Upper lobe of left lung (tissue), 6 donors: ENCODE data around the gene C6orf47. TPM values are rescaled to one million over a fixed set of nuclear protein-coding genes. Genes with fewer than 3 reads are reported as not detected.

Experiments used
- ATAC-seq, 2 donors: fragments of 200-7000 bp; cut with Tn5 transposase; one replicate each; pipeline ENCODE4 v1.9.1; 2022; ENCODE audit warnings: mild to moderate bottlenecking in 2 of 2, moderate library complexity in 2 of 2; ENCODE audit not compliant: low FRiP score in 2 of 2
- DNase-seq, 2 donors: peaks; one replicate each; pipeline ENCODE4 v3.0.0-alpha.2; 2019 to 2020
- H3K27ac ChIP-seq, 4 donors: fragments of 200-600 bp; sonication (generic); one replicate each; pipeline ENCODE4 v1.5.1; 2016 to 2019
- H3K27me3 ChIP-seq, 4 donors: fragments of 200-600 bp; sonication (generic); one replicate each; pipeline ENCODE4 v1.5.1; 2017 to 2019
- H3K36me3 ChIP-seq, 4 donors: fragments of 200-600 bp; sonication (generic); one replicate each; pipeline ENCODE4 v1.5.1; 2016 to 2019
- H3K4me1 ChIP-seq, 4 donors: fragments of 200-600 bp; sonication (generic); one replicate each; pipeline ENCODE4 v1.5.1; 2018 to 2019
- H3K4me3 ChIP-seq, 4 donors: fragments of 200-600 bp; sonication (generic); one replicate each; pipeline ENCODE4 v1.5.1; 2017 to 2019; ENCODE audit warnings: mild to moderate bottlenecking in 2 of 4, moderate library complexity in 1 of 4
- H3K9me3 ChIP-seq, 4 donors: fragments of 200-600 bp; sonication (generic); one replicate each; pipeline ENCODE4 v1.5.1; 2018 to 2019
- EP300 ChIP-seq, 4 donors: sonication (generic); formaldehyde crosslinking; IDR thresholded peaks; one replicate each; pipeline ENCODE4 v1.5.1; 2017; ENCODE audit warnings: antibody characterized with exemption in 4 of 4, control low read depth in 2 of 4
- POLR2A ChIP-seq, 4 donors: fragments of 450-650 bp; IDR thresholded peaks; one replicate each; pipeline ENCODE4 v1.5.1; 2016 to 2017; ENCODE audit warnings: antibody characterized with exemption in 4 of 4, mild to moderate bottlenecking in 2 of 4
- POLR2AphosphoS5 ChIP-seq, 2 donors: sonication (generic); formaldehyde crosslinking; IDR thresholded peaks; one replicate each; pipeline ENCODE4 v1.5.1; 2017; ENCODE audit warnings: antibody characterized with exemption in 2 of 2
- whole genome bisulfite sequencing, 2 donors: methylation state at CpG; one replicate each; pipeline ENCODE4 v1.1.5; 2017 to 2018; 5-methylcytosine and 5-hydroxymethylcytosine counted together
- total RNA-seq, 6 donors: library from RNA; depleted of rRNA in 4 of 6; stranded (reverse); fragments of >200 nt in 4 of 6; gene quantifications; one replicate each; pipeline versions ENCODE4 v1.1.0 to v1.2.1, GENCODE V29; 2016 to 2021
- TF ChIP-seq, protein P1 (sequence below), 6 experiments: fragments of 450-650 bp in 4 of 6; fragments of 200-600 bp in 2 of 6; sonication (generic) in 2 of 6; IDR thresholded peaks; one replicate each; pipeline ENCODE4 v1.5.1; 2016 to 2019; ENCODE audit warnings: antibody characterized with exemption in 6 of 6
- donor health status: DM: no; HTN: no; CAD: no; lungs with moderate emphysema.
- donor health status: DM: no; HTN: yes; CAD: no; lungs with severe emphysema.

The C6orf47 gene
- total RNA-seq, 6 donors from 2014 or later: 25.0 to 30.1 (median 28.4) TPM

DNA sequence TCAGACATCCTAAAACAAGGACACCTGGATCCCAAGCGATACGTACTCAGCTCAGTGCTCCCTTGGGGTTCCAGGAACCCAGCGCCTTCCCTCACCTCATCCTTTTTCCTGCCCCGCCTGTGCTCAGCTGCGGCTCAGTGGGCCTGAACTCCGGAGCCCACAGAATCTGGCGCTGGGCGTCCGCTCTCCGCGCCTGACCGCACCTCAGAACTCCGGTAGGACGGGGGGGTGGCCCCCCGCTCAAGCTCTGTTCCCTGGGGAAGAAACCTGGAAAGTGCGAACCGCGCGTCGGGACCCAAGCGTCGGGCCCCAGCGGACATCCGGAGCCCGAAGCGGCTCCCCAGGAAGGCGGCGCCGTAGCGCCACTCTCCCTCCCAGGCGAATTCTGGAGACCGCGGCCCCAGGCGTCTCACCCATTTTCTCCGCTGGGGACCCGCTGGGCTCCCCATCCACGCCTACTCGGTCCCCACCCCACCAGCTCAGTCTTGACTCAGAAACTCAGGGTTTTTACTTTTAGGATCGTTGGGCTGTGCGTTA lies 20.6 kb upstream of the C6orf47 start:
- TF ChIP-seq POLR2A (IDR thresholded peaks at IDR 0.05) (peak in 1 of 4 donors; percentile 31), POLR2AphosphoS5 (IDR thresholded peaks at IDR 0.05) (no peak), EP300 (IDR thresholded peaks at IDR 0.05) (no peak)
- TF ChIP-seq, protein P1, sequence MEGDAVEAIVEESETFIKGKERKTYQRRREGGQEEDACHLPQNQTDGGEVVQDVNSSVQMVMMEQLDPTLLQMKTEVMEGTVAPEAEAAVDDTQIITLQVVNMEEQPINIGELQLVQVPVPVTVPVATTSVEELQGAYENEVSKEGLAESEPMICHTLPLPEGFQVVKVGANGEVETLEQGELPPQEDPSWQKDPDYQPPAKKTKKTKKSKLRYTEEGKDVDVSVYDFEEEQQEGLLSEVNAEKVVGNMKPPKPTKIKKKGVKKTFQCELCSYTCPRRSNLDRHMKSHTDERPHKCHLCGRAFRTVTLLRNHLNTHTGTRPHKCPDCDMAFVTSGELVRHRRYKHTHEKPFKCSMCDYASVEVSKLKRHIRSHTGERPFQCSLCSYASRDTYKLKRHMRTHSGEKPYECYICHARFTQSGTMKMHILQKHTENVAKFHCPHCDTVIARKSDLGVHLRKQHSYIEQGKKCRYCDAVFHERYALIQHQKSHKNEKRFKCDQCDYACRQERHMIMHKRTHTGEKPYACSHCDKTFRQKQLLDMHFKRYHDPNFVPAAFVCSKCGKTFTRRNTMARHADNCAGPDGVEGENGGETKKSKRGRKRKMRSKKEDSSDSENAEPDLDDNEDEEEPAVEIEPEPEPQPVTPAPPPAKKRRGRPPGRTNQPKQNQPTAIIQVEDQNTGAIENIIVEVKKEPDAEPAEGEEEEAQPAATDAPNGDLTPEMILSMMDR (IDR thresholded peaks at IDR 0.05): peak in 3 of 6 experiments; percentile 33 to 48 (median 35)
- peaks cover 12 to 17% (median 14%) of the 10 kb centered on the region in 4 donors for H3K4me1 ChIP-seq
- peak; percentile 54 to 88 for DNase-seq
- H3K27me3 ChIP-seq: no peaks in the 10 kb centered on the region
- H3K9me3 ChIP-seq: no peaks in the 10 kb centered on the region
- H3K36me3 ChIP-seq: peaks cover 0 to 17% (median under 1%) of the 10 kb centered on the region in 4 donors
- peak; percentile 32 to 71 for ATAC-seq
- H3K27ac ChIP-seq: peak overlapping the region; percentile 50 to 88 (median 68)
- 2% methylated on average over 12 to 26 of the region's 40 CpGs for WGBS, 2 donors
- peak overlapping the region; percentile 41 to 60 (median 54) for H3K4me3 ChIP-seq

DNA sequence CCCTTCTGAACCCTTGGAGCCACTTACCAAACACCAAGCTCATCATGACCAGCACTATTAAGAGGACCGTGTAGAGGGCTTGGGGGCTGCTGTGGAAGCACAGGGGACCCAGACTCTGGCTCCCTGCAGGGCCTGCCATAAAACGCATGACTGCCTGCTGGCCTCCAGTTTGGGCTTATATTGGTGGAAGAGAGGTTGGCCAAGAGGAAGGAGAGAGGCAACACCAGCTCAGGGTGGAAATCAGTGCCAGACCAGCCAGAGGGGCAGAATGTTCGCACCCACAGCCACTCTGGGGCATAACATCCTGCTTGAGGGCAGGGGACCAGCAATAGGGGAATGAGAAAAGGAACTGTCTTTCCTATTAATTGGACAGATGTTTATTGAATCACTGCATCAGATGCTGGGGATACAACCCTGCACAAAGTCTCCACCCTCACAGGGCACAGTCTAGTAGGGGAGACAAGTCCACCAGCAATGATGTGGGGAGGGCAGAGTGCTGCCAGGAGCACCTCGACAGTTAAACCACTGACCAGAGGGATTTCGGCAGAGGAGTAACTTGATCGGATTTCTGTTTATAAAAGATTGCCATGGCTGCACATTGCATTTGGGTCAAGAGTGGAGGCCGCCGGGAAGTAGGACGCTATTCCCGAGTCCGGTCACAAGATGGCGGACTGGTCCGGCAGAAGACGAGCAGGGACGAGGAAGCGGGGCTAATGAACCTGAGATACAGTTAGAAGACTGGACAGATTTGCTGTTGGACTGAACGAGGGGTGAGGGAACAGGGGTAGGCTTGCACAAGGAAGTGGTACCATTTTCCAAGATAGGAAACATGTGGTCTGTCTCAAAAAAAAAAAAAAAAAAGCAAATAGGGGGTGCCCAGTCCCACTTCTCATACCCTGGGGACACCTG lies 19.9 kb upstream of the C6orf47 start, which contains the start of gene LY6G5C:
Gene LY6G5C, minus strand, starts transcription at position 842 of the 909 bp plus-strand sequence. Its CDS starts 694 bp downstream, at position 148.
- Histone ChIP-seq H3K36me3 (peaks cover 0 to 11% (median 0%) of the 10 kb centered on the region in 4 donors), H3K27me3 (no peaks in the 10 kb centered on the region), H3K4me1 (peaks cover 12 to 17% (median 14%) of the 10 kb centered on the region in 4 donors), H3K27ac (peak within 1 kb of the TSS; percentile 50 to 88 (median 68)), H3K9me3 (no peaks in the 10 kb centered on the region), H3K4me3 (peak within 1 kb of the TSS; percentile 41 to 60 (median 54))
- WGBS, 2 donors: 12 to 13% methylated on average over 17 of the region's 17 CpGs
- peak in 1 of 2 donors; percentile 93 for DNase-seq
- no peak for TF ChIP-seq EP300 (IDR thresholded peaks at IDR 0.05)
- peak; percentile 34 to 50 for TF ChIP-seq POLR2AphosphoS5 (IDR thresholded peaks at IDR 0.05)
- no peak for TF ChIP-seq POLR2A (IDR thresholded peaks at IDR 0.05)
- TF ChIP-seq, protein P1 (IDR thresholded peaks at IDR 0.05): peak; percentile 58 to 88 (median 70)
- peak; percentile 88 to 94 for ATAC-seq

DNA sequence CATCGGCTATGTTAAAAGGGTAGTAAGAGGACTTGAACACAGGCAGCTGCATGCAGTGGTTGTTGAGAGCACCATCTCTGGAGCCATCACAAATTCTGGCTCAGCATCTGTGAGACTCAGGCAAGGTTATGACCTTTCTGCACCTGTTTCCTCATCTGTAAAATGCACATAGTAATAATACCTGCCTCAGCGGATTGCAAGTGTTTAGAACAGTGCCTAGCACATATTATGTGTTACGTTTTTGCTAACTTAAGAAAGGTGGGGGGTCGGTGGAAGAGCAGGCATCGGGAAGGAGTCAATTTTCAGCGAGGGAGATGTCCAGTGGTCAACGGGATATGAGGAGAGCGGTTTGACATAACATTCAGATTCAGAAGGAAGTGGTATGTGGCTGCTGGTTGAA lies 17.4 kb upstream of the C6orf47 start:
- Histone ChIP-seq H3K4me3 (no peak overlapping the region), H3K27ac (no peak overlapping the region), H3K9me3 (no peaks in the 10 kb centered on the region), H3K27me3 (no peaks in the 10 kb centered on the region), H3K4me1 (peaks cover 12 to 17% (median 14%) of the 10 kb centered on the region in 4 donors), H3K36me3 (peaks cover 0 to 15% (median 7%) of the 10 kb centered on the region in 4 donors)
- WGBS, 2 donors: 70 to 73% methylated on average over 8 of the region's 8 CpGs
- ATAC-seq: no peak
- DNase-seq: no peak
- TF ChIP-seq, protein P1 (IDR thresholded peaks at IDR 0.05): no peak
- TF ChIP-seq POLR2AphosphoS5 (IDR thresholded peaks at IDR 0.05) (no peak), EP300 (IDR thresholded peaks at IDR 0.05) (no peak), POLR2A (IDR thresholded peaks at IDR 0.05) (no peak)

DNA sequence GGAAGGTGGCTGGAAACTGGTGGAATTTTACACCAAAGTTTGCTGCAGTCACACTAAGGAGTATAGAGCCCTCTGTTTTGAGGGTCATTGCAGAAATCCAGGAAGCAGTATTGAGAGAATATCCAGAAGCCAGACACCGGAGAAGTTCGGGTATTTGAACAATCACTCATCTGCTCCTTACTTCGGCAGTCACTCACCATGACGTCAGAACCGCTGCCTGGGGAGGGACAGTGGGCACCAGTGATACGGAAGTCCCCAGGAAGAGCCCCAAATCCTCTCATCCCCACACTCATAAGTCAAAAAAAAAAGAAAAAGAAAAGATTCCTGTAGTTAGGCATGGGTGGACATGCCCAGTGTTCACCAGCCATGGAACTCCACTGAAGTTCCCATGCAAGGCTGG lies 16.3 kb upstream of the C6orf47 start:
- Histone ChIP-seq H3K4me1 (peaks cover 12 to 17% (median 14%) of the 10 kb centered on the region in 4 donors), H3K9me3 (no peaks in the 10 kb centered on the region), H3K36me3 (peaks cover 2 to 26% (median 17%) of the 10 kb centered on the region in 4 donors), H3K27me3 (no peaks in the 10 kb centered on the region), H3K4me3 (no peak overlapping the region), H3K27ac (no peak overlapping the region)
- no peak for ATAC-seq
- TF ChIP-seq POLR2A (IDR thresholded peaks at IDR 0.05): no peak
- TF ChIP-seq, protein P1 (IDR thresholded peaks at IDR 0.05): no peak
- no peak for TF ChIP-seq EP300 (IDR thresholded peaks at IDR 0.05)
- TF ChIP-seq POLR2AphosphoS5 (IDR thresholded peaks at IDR 0.05): no peak
- 75 to 80% methylated on average over 6 of the region's 6 CpGs for WGBS, 2 donors
- DNase-seq: no peak
